ENCODE data around the gene ANAPC2.

DNA sequence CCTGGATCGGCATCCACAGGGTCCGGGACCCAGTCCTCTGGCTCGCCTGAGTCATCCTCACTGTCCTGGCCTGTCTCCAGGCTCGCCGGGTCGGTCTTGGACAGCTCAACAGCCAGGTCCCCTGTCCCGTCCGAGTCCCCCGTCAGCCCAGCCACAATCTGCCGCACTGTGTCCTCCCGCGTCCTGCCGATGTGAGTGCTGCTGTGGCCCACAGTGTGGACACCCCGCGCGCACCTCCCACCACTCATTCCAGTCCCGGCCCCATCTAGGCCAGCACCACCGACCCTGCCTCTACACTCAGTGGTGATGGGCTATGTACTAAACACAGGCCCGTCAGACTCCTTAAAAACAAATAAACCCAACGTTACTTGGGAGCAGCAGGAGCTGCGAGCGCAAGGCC lies 6.7 kb downstream of the ANAPC2 start:
- no peak for TF ChIP-seq CTCF (IDR thresholded peaks at IDR 0.05; ENCODE audit: low read depth, low read length)
- no peak for TF ChIP-seq EZH2phosphoT487 (IDR thresholded peaks at IDR 0.05; ENCODE audit: low read depth)

Data from OCI-LY3 (cell line).